ENCODE results near the gene NPHP3. TPM values are rescaled to one million over a fixed set of nuclear protein-coding genes. Genes with fewer than 3 reads are reported as not detected.

NPHP3 gene
- polyA plus RNA-seq, 1 of the 3 experiments (the other 2 are of a cell fraction), result 19.0 TPM

DNA sequence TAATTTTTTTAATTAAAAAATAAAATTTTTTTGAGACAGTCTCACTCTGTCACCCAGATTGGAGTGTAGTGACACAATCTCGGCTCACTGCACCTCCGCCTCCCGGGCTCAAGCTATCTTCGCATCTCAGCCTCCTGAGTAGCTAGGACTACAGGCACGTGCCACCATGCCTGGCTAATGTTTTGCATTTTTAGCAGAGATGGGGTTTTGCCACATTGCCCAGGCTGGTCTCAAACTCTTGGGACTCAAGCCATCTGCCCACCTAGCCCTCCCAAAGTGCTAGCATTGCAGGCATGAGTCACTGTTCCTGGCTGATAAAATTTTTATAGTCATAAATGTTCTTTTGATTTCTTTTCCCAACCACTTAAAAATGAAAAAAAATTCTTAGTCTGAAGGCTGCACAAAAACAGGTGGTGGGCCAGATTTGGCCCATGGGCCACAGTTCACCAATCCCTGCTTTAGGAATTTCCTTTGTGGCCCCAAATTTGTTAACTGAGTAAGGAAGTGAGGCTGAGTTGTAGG is 52.9 kb downstream of the NPHP3 start:
- H3K4me2 ChIP-seq, result no peak overlapping the region
- H3K27ac ChIP-seq (ENCODE audit: low read depth in 2 of 2, low read length in 1 of 2), result no peak overlapping the region
- H3K27me3 ChIP-seq (ENCODE audit: insufficient read depth), result no peaks in the 10 kb centered on the region
- H3K4me3 ChIP-seq (ENCODE audit: low read depth in 2 of 2, low read length in 1 of 2), result no peak overlapping the region
- 91% methylated on average over 5 of the region's 5 CpGs for WGBS (ENCODE audit: low lambda C conversion rate)
- TF ChIP-seq JUND (IDR thresholded peaks at IDR 0.05) (0 out of 2 replicates have a peak, but pooled peaks have one; percentile 17), ELF1 (IDR thresholded peaks at IDR 0.05) (no peak), TCF12 (IDR thresholded peaks at IDR 0.05) (0 out of 2 replicates have a peak, but pooled peaks have one; percentile 6), TEAD4 (IDR thresholded peaks at IDR 0.05; ENCODE audit: borderline replicate concordance, insufficient read depth) (no peak), NRF1 (IDR thresholded peaks at IDR 0.05; ENCODE audit: low read depth, low read length) (no peak), RFX5 (IDR thresholded peaks at IDR 0.05; ENCODE audit: low read length) (no peak)
- TF ChIP-seq, protein P1, sequence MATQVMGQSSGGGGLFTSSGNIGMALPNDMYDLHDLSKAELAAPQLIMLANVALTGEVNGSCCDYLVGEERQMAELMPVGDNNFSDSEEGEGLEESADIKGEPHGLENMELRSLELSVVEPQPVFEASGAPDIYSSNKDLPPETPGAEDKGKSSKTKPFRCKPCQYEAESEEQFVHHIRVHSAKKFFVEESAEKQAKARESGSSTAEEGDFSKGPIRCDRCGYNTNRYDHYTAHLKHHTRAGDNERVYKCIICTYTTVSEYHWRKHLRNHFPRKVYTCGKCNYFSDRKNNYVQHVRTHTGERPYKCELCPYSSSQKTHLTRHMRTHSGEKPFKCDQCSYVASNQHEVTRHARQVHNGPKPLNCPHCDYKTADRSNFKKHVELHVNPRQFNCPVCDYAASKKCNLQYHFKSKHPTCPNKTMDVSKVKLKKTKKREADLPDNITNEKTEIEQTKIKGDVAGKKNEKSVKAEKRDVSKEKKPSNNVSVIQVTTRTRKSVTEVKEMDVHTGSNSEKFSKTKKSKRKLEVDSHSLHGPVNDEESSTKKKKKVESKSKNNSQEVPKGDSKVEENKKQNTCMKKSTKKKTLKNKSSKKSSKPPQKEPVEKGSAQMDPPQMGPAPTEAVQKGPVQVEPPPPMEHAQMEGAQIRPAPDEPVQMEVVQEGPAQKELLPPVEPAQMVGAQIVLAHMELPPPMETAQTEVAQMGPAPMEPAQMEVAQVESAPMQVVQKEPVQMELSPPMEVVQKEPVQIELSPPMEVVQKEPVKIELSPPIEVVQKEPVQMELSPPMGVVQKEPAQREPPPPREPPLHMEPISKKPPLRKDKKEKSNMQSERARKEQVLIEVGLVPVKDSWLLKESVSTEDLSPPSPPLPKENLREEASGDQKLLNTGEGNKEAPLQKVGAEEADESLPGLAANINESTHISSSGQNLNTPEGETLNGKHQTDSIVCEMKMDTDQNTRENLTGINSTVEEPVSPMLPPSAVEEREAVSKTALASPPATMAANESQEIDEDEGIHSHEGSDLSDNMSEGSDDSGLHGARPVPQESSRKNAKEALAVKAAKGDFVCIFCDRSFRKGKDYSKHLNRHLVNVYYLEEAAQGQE (IDR thresholded peaks at IDR 0.05; ENCODE audit: low read depth, low read length), result no peak
- TF ChIP-seq, protein P2, sequence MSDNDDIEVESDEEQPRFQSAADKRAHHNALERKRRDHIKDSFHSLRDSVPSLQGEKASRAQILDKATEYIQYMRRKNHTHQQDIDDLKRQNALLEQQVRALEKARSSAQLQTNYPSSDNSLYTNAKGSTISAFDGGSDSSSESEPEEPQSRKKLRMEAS (IDR thresholded peaks at IDR 0.05; ENCODE audit: low read depth), result no peak
- TF ChIP-seq, protein P3, sequence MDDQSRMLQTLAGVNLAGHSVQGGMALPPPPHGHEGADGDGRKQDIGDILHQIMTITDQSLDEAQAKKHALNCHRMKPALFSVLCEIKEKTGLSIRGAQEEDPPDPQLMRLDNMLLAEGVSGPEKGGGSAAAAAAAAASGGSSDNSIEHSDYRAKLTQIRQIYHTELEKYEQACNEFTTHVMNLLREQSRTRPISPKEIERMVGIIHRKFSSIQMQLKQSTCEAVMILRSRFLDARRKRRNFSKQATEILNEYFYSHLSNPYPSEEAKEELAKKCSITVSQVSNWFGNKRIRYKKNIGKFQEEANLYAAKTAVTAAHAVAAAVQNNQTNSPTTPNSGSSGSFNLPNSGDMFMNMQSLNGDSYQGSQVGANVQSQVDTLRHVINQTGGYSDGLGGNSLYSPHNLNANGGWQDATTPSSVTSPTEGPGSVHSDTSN (IDR thresholded peaks at IDR 0.05), result no peak
- H3K4me1 ChIP-seq (ENCODE audit: control insufficient read depth in 1 of 2, insufficient read depth in 2 of 2, low read depth in 1 of 2, low read length in 1 of 2), result peaks cover 0 to 12% of the 10 kb centered on the region in 2 experiments; a peak in 2 of 4 replicates
- DNase-seq, result no peak
- H3K9me3 ChIP-seq, result no peaks in the 10 kb centered on the region
- H3K79me2 ChIP-seq (ENCODE audit: insufficient read depth), result peaks cover 14% of the 10 kb centered on the region
- H3K9ac ChIP-seq, result no peak overlapping the region
- no peak overlapping the region for H2AFZ ChIP-seq (ENCODE audit: low read depth)
- H3K36me3 ChIP-seq (replicated peaks in 1 of 2; ENCODE audit: control insufficient read depth in 1 of 2, insufficient read depth in 2 of 2, low read length in 1 of 2), result peaks cover 54 to 67% of the 10 kb centered on the region in 2 experiments
- no peaks in the 10 kb centered on the region for H4K20me1 ChIP-seq (ENCODE audit: insufficient read depth)
- peaks cover 13% of the 10 kb centered on the region for H3F3A ChIP-seq (replicated peaks; ENCODE audit: insufficient read depth)
- CTCF ChIA-PET, result interaction anchor here (4.0 kb wide), 1 partner anchor 9 kb away, joined by 21 read pairs; the partner anchor contains the start of genes ACAD11 and UBA5
- POLR2A ChIA-PET, result no interaction called here
- no peaks in the 10 kb centered on the region for H3K9me2 ChIP-seq

GRCh38 chr3:132665230-132665745 is 56.9 kb downstream of the NPHP3 start:
- Histone ChIP-seq H3K27me3 (ENCODE audit: insufficient read depth) (no peaks in the 10 kb centered on the region), H4K20me1 (ENCODE audit: insufficient read depth) (no peaks in the 10 kb centered on the region), H3K9ac (no peak overlapping the region), H2AFZ (ENCODE audit: low read depth) (no peak overlapping the region), H3K9me3 (no peaks in the 10 kb centered on the region), H3K27ac (ENCODE audit: low read depth in 2 of 2, low read length in 1 of 2) (no peak overlapping the region), H3F3A (replicated peaks; ENCODE audit: insufficient read depth) (peaks cover 8% of the 10 kb centered on the region), H3K4me3 (ENCODE audit: low read depth in 2 of 2, low read length in 1 of 2) (no peak overlapping the region), H3K4me2 (no peak overlapping the region), H3K4me1 (ENCODE audit: control insufficient read depth in 1 of 2, insufficient read depth in 2 of 2, low read depth in 1 of 2, low read length in 1 of 2) (peaks cover 11 to 12% of the 10 kb centered on the region in 2 experiments; a peak in 2 of 4 replicates), H3K9me2 (no peaks in the 10 kb centered on the region), H3K36me3 (replicated peaks in 1 of 2; ENCODE audit: control insufficient read depth in 1 of 2, insufficient read depth in 2 of 2, low read length in 1 of 2) (peaks cover 22 to 48% of the 10 kb centered on the region in 2 experiments), H3K79me2 (ENCODE audit: insufficient read depth) (peaks cover 51% of the 10 kb centered on the region)
- ChIA-PET CTCF (no interaction called here), POLR2A (no interaction called here)
- no peak for TF ChIP-seq MXI1 (IDR thresholded peaks at IDR 0.05; ENCODE audit: low read depth, low read length)
- no peak for TF ChIP-seq EZH2phosphoT487 (IDR thresholded peaks at IDR 0.05; ENCODE audit: borderline replicate concordance, low read depth)
- TF ChIP-seq SMC3 (IDR thresholded peaks at IDR 0.05; ENCODE audit: low read depth, low read length), result no peak
- no peak for TF ChIP-seq RCOR1 (IDR thresholded peaks at IDR 0.05; ENCODE audit: low read length)
- no peak for TF ChIP-seq RFX5 (IDR thresholded peaks at IDR 0.05; ENCODE audit: low read length)
- no peak for TF ChIP-seq TEAD4 (IDR thresholded peaks at IDR 0.05; ENCODE audit: borderline replicate concordance, insufficient read depth)
- TF ChIP-seq FOXJ3 (CRISPR knock-in tag; IDR thresholded peaks at IDR 0.05), result no peak
- no peak for TF ChIP-seq EP300 (IDR thresholded peaks at IDR 0.05; ENCODE audit: borderline replicate concordance in 1 of 2, low read depth in 1 of 2, low read length in 1 of 2)
- TF ChIP-seq FOXM1 (IDR thresholded peaks at IDR 0.05; ENCODE audit: low read depth), result no peak
- TF ChIP-seq TAF1 (IDR thresholded peaks at IDR 0.05; ENCODE audit: borderline replicate concordance, low read depth, low read length), result no peak
- DNase-seq, result no peak
- WGBS (ENCODE audit: low lambda C conversion rate), result 70% methylated on average over 3 of the region's 3 CpGs
